Keratinocyte (primary cell): ENCODE data around the gene GNLY. TPM values are rescaled to one million over a fixed set of nuclear protein-coding genes. Genes with fewer than 3 reads are reported as not detected.

Source experiments
- DNase-seq: peaks from one replicate; pipeline ENCODE4 v3.0.0-alpha.2; 2011; ENCODE audit warnings: low read depth, missing footprints, low spot score
- FAIRE-seq: peaks from 2 replicates; lab custom pipeline; 2011; peaks lifted over from hg19 to GRCh38; lab: Jason Lieb, UNC
- H2AFZ ChIP-seq: 2 replicates; pipeline ENCODE4 v1.6.0; 2012; ENCODE audit warnings: low read length, control low read depth, inconsistent platforms; ENCODE audit not compliant: control insufficient read depth
- H3K27ac ChIP-seq: 2 replicates; pipeline ENCODE4 v1.5.1; 2011; ENCODE audit warnings: low read length; ENCODE audit not compliant: control insufficient read depth, insufficient read depth
- H3K27me3 ChIP-seq: 3 replicates; pipeline ENCODE4 v1.6.0; 2011; ENCODE audit warnings: low read length; ENCODE audit not compliant: control insufficient read depth, insufficient read depth; ENCODE audit errors: extremely low read depth
- H3K36me3 ChIP-seq, 2 experiments: 2 replicates in 1 of 2; 3 replicates in 1 of 2; pipeline ENCODE4 v1.5.1; 2011; ENCODE audit warnings: low read length in 2 of 2, mild to moderate bottlenecking in 1 of 2; ENCODE audit not compliant: control insufficient read depth in 2 of 2, insufficient read depth in 2 of 2; ENCODE audit errors: extremely low read depth in 1 of 2
- H3K4me1 ChIP-seq: 3 replicates; pipeline ENCODE4 v1.5.1; 2011; ENCODE audit warnings: low read length; ENCODE audit not compliant: control insufficient read depth, insufficient read depth; ENCODE audit errors: extremely low read depth
- H3K4me2 ChIP-seq: 3 replicates; pipeline ENCODE4 v1.6.0; 2011; ENCODE audit warnings: low read depth, low read length; ENCODE audit not compliant: control insufficient read depth, insufficient read depth; ENCODE audit errors: extremely low read depth
- H3K4me3 ChIP-seq, 3 experiments: fragments of 200-600 bp in 1 of 3; sonication (generic) in 1 of 3; 2 replicates in 2 of 3; 3 replicates in 1 of 3; pipeline ENCODE4 v1.5.1; 2011 to 2016; ENCODE audit warnings: low read length in 3 of 3, mild to moderate bottlenecking in 3 of 3, control low read depth in 2 of 3, inconsistent platforms in 1 of 3, low read depth in 1 of 3, mixed read lengths in 1 of 3, mixed run types in 1 of 3, moderate library complexity in 1 of 3; ENCODE audit not compliant: control insufficient read depth in 2 of 3, insufficient read depth in 2 of 3; ENCODE audit errors: extremely low read depth in 1 of 3
- H3K79me2 ChIP-seq: 2 replicates; pipeline ENCODE4 v1.6.0; 2012; ENCODE audit warnings: low read length; ENCODE audit not compliant: control insufficient read depth, insufficient read depth
- H3K9ac ChIP-seq: 3 replicates; pipeline ENCODE4 v1.6.0; 2011; ENCODE audit warnings: low read length; ENCODE audit not compliant: control insufficient read depth, insufficient read depth; ENCODE audit errors: extremely low read depth
- H3K9me1 ChIP-seq: 3 replicates; pipeline ENCODE4 v1.6.0; 2011; ENCODE audit warnings: low read length; ENCODE audit not compliant: control insufficient read depth, insufficient read depth; ENCODE audit errors: extremely low read depth
- H3K9me3 ChIP-seq: 2 replicates; pipeline ENCODE4 v1.5.1; 2012; ENCODE audit warnings: low read depth, low read length; ENCODE audit not compliant: control insufficient read depth
- H4K20me1 ChIP-seq: 3 replicates; pipeline ENCODE4 v1.6.0; 2011; ENCODE audit warnings: low read length; ENCODE audit not compliant: control insufficient read depth, insufficient read depth; ENCODE audit errors: extremely low read depth
- CTCF ChIP-seq, 3 experiments: IDR thresholded peaks in 1 of 3; conservative IDR thresholded peaks in 1 of 3; optimal IDR thresholded peaks in 1 of 3; 2 replicates in 2 of 3; 3 replicates in 1 of 3; pipeline versions ENCODE3 to v1.5.1; 2011; ENCODE audit warnings: low read length in 3 of 3, mild to moderate bottlenecking in 3 of 3, moderate library complexity in 2 of 3, control low read depth in 1 of 3, inconsistent platforms in 1 of 3; ENCODE audit not compliant: insufficient read depth in 2 of 3; ENCODE audit errors: extremely low read depth in 1 of 3
- EZH2 ChIP-seq: IDR thresholded peaks from one replicate; pipeline ENCODE4 v1.6.1; 2012; ENCODE audit warnings: inconsistent platforms, mild to moderate bottlenecking, low read length, moderate library complexity
- dilution Hi-C: fragments of 300-500 bp; cut with MboI; formaldehyde crosslinking; loops from one replicate; pipeline ENCODE4 v1.7.0; 2020; ENCODE audit warnings: low sequenced_read_pairs; ENCODE audit not compliant: extremely low pct_ligation_motif_present
- polyA plus RNA-seq, 5 experiments: library from polyadenylated mRNA; depleted of rRNA in 3 of 5; stranded (reverse) in 3 of 5; stranded (forward) in 1 of 5; unstranded in 1 of 5; fragments of >200 nt; gene quantifications; 1 replicate in 1 of 5; 2 replicates in 3 of 5; 3 replicates in 1 of 5; pipeline versions ENCODE4 v1.2.1 to v1.2.3, GENCODE V29; 2011 to 2012; ENCODE audit warnings: missing spikeins in 2 of 5, low read depth in 1 of 5, low replicate concordance in 1 of 5

GNLY gene
- polyA plus RNA-seq, 1 donor (not counting 4 experiments of a cell fraction or from before 2014, with no cell fraction given): not detected

- peaks cover 29% of the 10 kb centered on the region for H3K27me3 ChIP-seq
- H3K79me2 ChIP-seq: no peaks in the 10 kb centered on the region
- no peaks in the 10 kb centered on the region for H3K9me3 ChIP-seq
- TF ChIP-seq EZH2: no peak
- no peak for FAIRE-seq
- no peak overlapping the region for H2AFZ ChIP-seq
- H4K20me1 ChIP-seq: no peaks in the 10 kb centered on the region
- H3K9me1 ChIP-seq: no peaks in the 10 kb centered on the region
- dilution Hi-C loops: no loop called here
- no peak overlapping the region for H3K9ac ChIP-seq
- H3K4me2 ChIP-seq: no peak overlapping the region
- no peaks in the 10 kb centered on the region for H3K36me3 ChIP-seq
- peaks cover 3% of the 10 kb centered on the region for H3K4me1 ChIP-seq
- H3K27ac ChIP-seq: no peak overlapping the region
- DNase-seq: no peak
- no peak overlapping the region for H3K4me3 ChIP-seq
Observed at GRCh38 chr2:85735691-85736090, 41.5 kb downstream of the GNLY start.

DNA sequence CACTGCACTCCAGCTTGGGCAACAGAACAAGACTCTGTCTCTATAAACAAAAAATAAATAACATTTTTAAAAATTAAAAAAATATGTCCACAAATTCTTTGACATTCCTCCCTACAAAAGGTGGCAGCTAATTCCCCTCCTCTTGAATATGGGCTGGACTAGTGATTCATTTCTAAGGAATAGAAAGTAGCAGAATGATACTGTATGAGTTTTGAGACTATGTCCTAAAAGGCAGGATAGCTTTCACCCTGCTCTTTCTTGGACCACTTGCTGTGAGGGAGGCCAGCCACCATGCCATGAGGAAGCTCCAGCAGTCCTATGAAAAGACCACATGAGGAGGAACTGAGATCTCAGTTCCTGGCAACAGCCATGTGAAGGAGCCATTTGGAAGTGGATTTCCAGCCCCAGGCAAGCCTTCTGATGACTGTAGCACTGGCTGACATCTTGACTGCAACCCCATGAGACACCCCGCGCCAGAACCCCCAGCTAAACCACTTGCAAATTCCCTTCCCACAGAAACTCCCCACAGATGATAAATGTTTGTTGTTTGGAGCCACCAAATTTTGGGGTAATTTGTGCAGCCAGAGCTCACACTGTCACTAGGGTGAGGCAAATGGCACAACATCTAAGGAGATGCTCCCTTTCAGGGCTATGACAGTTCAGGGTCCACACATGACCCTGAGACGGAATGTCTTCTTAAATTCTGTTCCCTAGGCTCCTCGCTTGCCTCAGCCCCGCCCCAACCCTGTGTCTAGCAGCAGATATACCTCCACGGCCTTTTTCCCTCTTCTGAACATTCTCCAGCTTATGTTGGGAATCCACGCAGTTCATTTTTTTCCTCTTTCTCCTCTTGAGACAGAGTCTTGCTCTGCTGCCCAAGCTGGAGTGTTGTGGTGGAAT lies 42.5 kb downstream of the GNLY start:
- H3K27me3 ChIP-seq: peaks cover 39% of the 10 kb centered on the region
- no peak overlapping the region for H3K9ac ChIP-seq
- no peak for FAIRE-seq
- H4K20me1 ChIP-seq: no peaks in the 10 kb centered on the region
- no peak overlapping the region for H3K4me2 ChIP-seq
- no peak overlapping the region for H3K27ac ChIP-seq
- H2AFZ ChIP-seq: no peak overlapping the region
- H3K36me3 ChIP-seq: no peaks in the 10 kb centered on the region
- H3K9me3 ChIP-seq: no peaks in the 10 kb centered on the region
- TF ChIP-seq EZH2: no peak
- no peak for TF ChIP-seq CTCF (optimal IDR thresholded peaks at IDR 0.05 in 1 of 3, IDR thresholded peaks at IDR 0.05 in 1 of 3, conservative IDR thresholded peaks at IDR 0.05 in 1 of 3; ENCODE audit: extremely low read depth in 1 of 3, insufficient read depth in 2 of 3, low read length in 3 of 3)
- DNase-seq: no peak
- H3K9me1 ChIP-seq: no peaks in the 10 kb centered on the region
- dilution Hi-C loops: no loop called here
- H3K4me1 ChIP-seq: peaks cover 4% of the 10 kb centered on the region
- no peaks in the 10 kb centered on the region for H3K79me2 ChIP-seq
- no peak overlapping the region for H3K4me3 ChIP-seq
